MCF 10A (cell line): ENCODE results near the gene ACBD4. TPM values are rescaled to one million over a fixed set of nuclear protein-coding genes. Genes with fewer than 3 reads are reported as not detected.

ENCODE experiments used
- BruUV-seq: library from RNA; stranded (reverse); fragments of 400-500 nt; replicated peaks from 2 replicates; lab custom pipeline; 2021; lab: Mats Ljungman, UMichigan
- CTCF ChIA-PET: fragments of 300-600 bp; sonication (Branson Sonifier 250); formaldehyde crosslinking; extraction: SDS; loops from one replicate; lab custom pipeline; 2021; ENCODE audit warnings: antibody characterized with exemption, inconsistent platforms; lab: Yijun Ruan, JAX
- POLR2A ChIA-PET: fragments of 300-600, 350-650 bp; sonication (Branson Sonifier 250); formaldehyde crosslinking; extraction: SDS; loops from one replicate; lab custom pipeline; 2020; ENCODE audit warnings: antibody characterized with exemption, inconsistent platforms; lab: Yijun Ruan, JAX
- DNase-seq: peaks from one replicate; pipeline ENCODE4 v3.0.0-alpha.2; 2018; ENCODE audit not compliant: unreplicated experiment
- H3K27ac Mint-ChIP-seq: one replicate; pipeline ENCODE4 v1.8.0; 2022; ENCODE audit warnings: mild to moderate bottlenecking, low read depth, mixed read lengths; ENCODE audit not compliant: unreplicated experiment
- H3K27me3 Mint-ChIP-seq: one replicate; pipeline ENCODE4 v1.8.0; 2022; ENCODE audit warnings: mixed read lengths; ENCODE audit not compliant: insufficient read depth, unreplicated experiment
- H3K36me3 Mint-ChIP-seq: one replicate; pipeline ENCODE4 v1.8.0; 2022; ENCODE audit warnings: mild to moderate bottlenecking, moderate library complexity, mixed read lengths; ENCODE audit not compliant: insufficient read depth, unreplicated experiment
- H3K4me1 Mint-ChIP-seq: one replicate; pipeline ENCODE4 v1.8.0; 2022; ENCODE audit warnings: mixed read lengths; ENCODE audit not compliant: insufficient read depth, unreplicated experiment
- H3K4me3 Mint-ChIP-seq: one replicate; pipeline ENCODE4 v1.8.0; 2022; ENCODE audit warnings: mild to moderate bottlenecking, moderate library complexity, mixed read lengths; ENCODE audit not compliant: unreplicated experiment
- H3K9me3 Mint-ChIP-seq: one replicate; pipeline ENCODE4 v1.8.0; 2022; ENCODE audit warnings: mixed read lengths; ENCODE audit not compliant: unreplicated experiment
- intact Hi-C: fragments of 100-400 bp; cut with micrococcal nuclease; formaldehyde crosslinking; loops from 2 replicates; pipeline ENCODE4 v1.14.1; 2022
- total RNA-seq: library from RNA; stranded (reverse); gene quantifications from 2 replicates; pipeline ENCODE4 v1.2.3, GENCODE V29; 2022
- TF ChIP-seq, protein P1 (sequence below): fragments of 200-600 bp; IDR thresholded peaks from one replicate; pipeline ENCODE4 v1.8.0; 2022; ENCODE audit warnings: antibody characterized with exemption, mild to moderate bottlenecking; ENCODE audit not compliant: unreplicated experiment

ACBD4 gene
- total RNA-seq, 1 experiment from 2014 or later = 7.8 TPM

DNA sequence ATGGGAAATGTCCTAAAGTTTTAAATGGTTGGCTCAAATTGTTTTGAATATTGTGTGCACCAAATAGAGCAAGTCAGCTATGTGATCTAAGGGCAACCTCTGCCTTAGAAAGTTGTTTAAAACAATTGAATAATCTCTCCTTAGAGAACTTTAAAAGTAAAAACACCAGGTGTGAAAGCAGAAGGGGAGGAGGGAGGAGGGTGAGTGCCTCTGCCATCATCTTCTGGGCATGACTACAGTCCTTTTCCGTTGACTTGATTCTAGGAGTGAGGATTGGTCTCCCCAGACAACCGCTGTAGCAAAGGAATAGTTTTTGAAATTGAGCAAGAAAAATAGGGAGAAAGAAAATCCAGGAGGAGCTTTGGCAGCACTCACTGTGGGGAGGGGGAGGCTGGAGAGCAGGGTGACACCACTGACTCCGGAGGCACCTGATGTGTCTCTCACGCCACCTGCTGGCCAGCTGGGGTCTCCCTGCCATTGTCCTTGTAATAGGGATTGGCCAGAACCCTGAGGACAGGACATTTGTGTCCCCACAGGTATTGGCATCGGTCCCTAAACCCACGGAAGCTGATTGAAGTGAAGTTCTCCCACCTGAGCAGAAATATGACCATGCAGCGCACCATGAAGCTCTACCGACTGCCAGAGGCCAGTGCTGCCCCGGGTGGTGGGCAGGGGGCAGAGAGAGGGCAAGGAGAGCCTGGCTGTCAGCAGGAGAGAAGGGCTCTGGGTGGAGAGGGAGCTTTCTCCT lies 36.4 kb upstream of the ACBD4 start:
- no peaks in the 10 kb centered on the region for H3K9me3 Mint-ChIP-seq
- H3K27me3 Mint-ChIP-seq = no peaks in the 10 kb centered on the region
- no TSS peak for BruUV-seq
- POLR2A ChIA-PET = interaction anchor here (0.8 to 7.3 kb wide), 20 partner anchors 9 to 200 kb away, joined by 3 to 54 read pairs (median 4); partner anchors contain the start of genes ACBD4, EFTUD2, HEXIM1 and NMT1
- H3K4me3 Mint-ChIP-seq = no peak overlapping the region
- DNase-seq = peak; percentile 85
- intact Hi-C loops = loop anchor here (1.0 to 10.0 kb wide), 4 partner anchors 48 to 194 kb away; partner anchors contain the start of gene DCAKD
- H3K4me1 Mint-ChIP-seq = peaks cover 33% of the 10 kb centered on the region
- peaks cover 83% of the 10 kb centered on the region for H3K36me3 Mint-ChIP-seq
- H3K27ac Mint-ChIP-seq = peak overlapping the region; percentile 86
- CTCF ChIA-PET = interaction anchor here (0.5 to 8.1 kb wide), 49 partner anchors 10 to 328 kb away, joined by 3 to 67 read pairs (median 4); partner anchors contain the start of genes ACBD4, EFTUD2, NMT1 and PLCD3
- TF ChIP-seq, protein P1, sequence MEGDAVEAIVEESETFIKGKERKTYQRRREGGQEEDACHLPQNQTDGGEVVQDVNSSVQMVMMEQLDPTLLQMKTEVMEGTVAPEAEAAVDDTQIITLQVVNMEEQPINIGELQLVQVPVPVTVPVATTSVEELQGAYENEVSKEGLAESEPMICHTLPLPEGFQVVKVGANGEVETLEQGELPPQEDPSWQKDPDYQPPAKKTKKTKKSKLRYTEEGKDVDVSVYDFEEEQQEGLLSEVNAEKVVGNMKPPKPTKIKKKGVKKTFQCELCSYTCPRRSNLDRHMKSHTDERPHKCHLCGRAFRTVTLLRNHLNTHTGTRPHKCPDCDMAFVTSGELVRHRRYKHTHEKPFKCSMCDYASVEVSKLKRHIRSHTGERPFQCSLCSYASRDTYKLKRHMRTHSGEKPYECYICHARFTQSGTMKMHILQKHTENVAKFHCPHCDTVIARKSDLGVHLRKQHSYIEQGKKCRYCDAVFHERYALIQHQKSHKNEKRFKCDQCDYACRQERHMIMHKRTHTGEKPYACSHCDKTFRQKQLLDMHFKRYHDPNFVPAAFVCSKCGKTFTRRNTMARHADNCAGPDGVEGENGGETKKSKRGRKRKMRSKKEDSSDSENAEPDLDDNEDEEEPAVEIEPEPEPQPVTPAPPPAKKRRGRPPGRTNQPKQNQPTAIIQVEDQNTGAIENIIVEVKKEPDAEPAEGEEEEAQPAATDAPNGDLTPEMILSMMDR = peak; percentile 93

DNA sequence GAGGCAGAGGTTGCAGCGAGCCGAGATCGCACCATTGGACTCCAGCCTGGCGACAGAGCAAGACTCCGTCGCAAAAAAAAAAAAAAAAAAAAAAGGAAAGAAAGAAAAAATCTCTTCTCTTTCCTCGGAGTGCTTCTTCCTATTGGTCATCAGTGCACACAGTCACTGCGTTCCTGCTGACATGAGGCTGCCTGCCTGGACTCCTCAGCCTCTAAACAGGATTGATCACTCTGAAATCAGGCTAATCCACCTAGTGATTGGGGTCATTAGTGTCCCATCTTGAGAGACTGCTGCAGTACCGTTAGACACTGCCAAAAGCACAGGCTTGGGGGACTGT lies 34.0 kb upstream of the ACBD4 start:
- Mint-ChIP-seq H3K27ac (peak overlapping the region; percentile 80), H3K36me3 (peaks cover 86% of the 10 kb centered on the region), H3K27me3 (no peaks in the 10 kb centered on the region), H3K4me1 (peaks cover 28% of the 10 kb centered on the region), H3K4me3 (peak overlapping the region; percentile 6), H3K9me3 (no peaks in the 10 kb centered on the region)
- CTCF ChIA-PET = interaction anchor here (1.1 to 3.3 kb wide), 5 partner anchors 28 to 54 kb away, joined by 3 to 17 read pairs (median 12); partner anchors contain the start of genes ACBD4 and PLCD3
- POLR2A ChIA-PET = interaction anchor here (0.6 to 7.3 kb wide), 13 partner anchors 8 to 213 kb away, joined by 3 to 54 read pairs (median 7); partner anchors contain the start of genes DCAKD and NMT1
- intact Hi-C loops = no loop called here
- no peak for DNase-seq
- no TSS peak for BruUV-seq
- TF ChIP-seq, protein P1 = no peak

DNA sequence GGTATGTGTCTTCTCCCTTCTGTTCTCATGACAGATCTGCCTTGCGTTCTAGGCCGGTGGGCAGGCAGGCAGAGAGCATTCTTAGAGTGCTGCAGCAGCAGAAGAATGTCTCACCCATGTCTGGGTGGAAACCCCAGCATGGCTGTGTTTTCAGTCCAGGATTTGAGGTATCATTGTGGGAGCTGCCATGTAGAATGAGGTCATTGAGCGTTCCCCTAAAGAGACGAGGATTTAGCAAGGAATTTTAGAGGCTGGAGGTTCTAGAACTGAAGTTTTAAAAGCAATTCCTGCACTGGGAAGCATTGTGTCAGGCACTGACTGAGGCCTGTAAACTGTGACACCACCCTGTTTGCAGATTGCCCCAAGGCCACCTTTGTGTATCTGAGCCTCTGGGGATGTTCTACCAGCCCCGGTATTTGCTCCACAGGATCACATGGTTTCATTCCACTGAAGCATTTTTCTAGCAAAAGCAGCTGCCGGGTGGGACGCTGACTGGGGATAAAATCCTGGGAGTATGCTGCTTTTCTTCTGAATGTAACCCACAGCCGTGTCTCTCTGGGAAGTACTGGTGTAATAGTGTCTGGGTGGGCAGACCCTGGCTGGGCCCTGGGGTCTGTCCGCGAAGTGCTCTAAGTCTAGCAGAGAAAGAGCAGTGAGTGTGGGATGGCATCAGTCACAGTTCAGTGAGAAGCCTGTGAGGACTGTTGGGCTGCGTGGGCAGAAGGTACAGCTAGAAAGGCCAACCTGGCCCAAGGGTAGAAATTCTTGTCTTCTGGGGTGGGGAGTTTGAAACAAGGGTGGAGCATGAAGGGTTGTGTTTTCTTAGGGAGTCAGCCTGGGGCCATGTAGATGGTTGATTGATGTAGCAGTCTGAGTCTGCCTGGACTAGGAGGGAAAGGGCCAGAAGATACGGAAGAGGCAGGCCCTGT lies 33.3 kb upstream of the ACBD4 start:
- TF ChIP-seq, protein P1 = no peak
- POLR2A ChIA-PET = interaction anchor here (0.6 to 7.3 kb wide), 21 partner anchors 9 to 218 kb away, joined by 3 to 54 read pairs (median 4); partner anchors contain the start of genes DCAKD, EFTUD2, HEXIM1 and NMT1
- peaks cover 87% of the 10 kb centered on the region for H3K36me3 Mint-ChIP-seq
- H3K4me3 Mint-ChIP-seq = peak overlapping the region; percentile 6
- BruUV-seq = no TSS peak
- H3K27ac Mint-ChIP-seq = peak overlapping the region; percentile 80
- intact Hi-C loops = loop anchor here (2.0 kb wide), 1 partner anchor 23 kb away; no protein-coding TSS in a partner anchor
- peaks cover 26% of the 10 kb centered on the region for H3K4me1 Mint-ChIP-seq
- DNase-seq = peak; percentile 40
- CTCF ChIA-PET = interaction anchor here (0.8 to 3.1 kb wide), 10 partner anchors 28 to 189 kb away, joined by 3 to 16 read pairs (median 3); partner anchors contain the start of gene ACBD4
- no peaks in the 10 kb centered on the region for H3K9me3 Mint-ChIP-seq
- no peaks in the 10 kb centered on the region for H3K27me3 Mint-ChIP-seq
